Peyer's patch (tissue), 4 donors: Measurements from ENCODE around the gene TRHDE. TPM values are rescaled to one million over a fixed set of nuclear protein-coding genes. Genes with fewer than 3 reads are reported as not detected.

Experiments
- DNase-seq, 3 donors: peaks; one replicate each; pipeline ENCODE4 v3.0.0-alpha.2; 2017 to 2019
- H3K27ac ChIP-seq, 4 donors: fragments of 200-600 bp; sonication (generic); one replicate each; pipeline ENCODE4 v1.5.1; 2016 to 2019
- H3K27me3 ChIP-seq, 2 donors: fragments of 200-600 bp; sonication (generic); one replicate each; pipeline ENCODE4 v1.5.1; 2019
- H3K36me3 ChIP-seq, 3 donors: fragments of 200-600 bp; sonication (generic); one replicate each; pipeline ENCODE4 v1.5.1; 2016 to 2019
- H3K4me1 ChIP-seq, 4 donors: fragments of 200-600 bp; sonication (generic); one replicate each; pipeline ENCODE4 v1.5.1; 2016 to 2019
- H3K4me3 ChIP-seq, 4 donors: fragments of 200-600 bp; sonication (generic); 1 replicate in 3 of 4; 2 replicates in 1 of 4; pipeline ENCODE4 v1.5.1; 2016 to 2019; ENCODE audit warnings: mild to moderate bottlenecking in 1 of 4
- H3K9me3 ChIP-seq, 4 donors: fragments of 200-600 bp; sonication (generic); one replicate each; pipeline ENCODE4 v1.5.1; 2016 to 2019; ENCODE audit warnings: mild to moderate bottlenecking in 1 of 4
- CTCF ChIP-seq, 6 experiments: fragments of 450-650 bp in 4 of 6; fragments of 200-600 bp in 2 of 6; sonication (generic) in 1 of 6; IDR thresholded peaks; one replicate each; pipeline ENCODE4 v1.5.1; 2017 to 2019; ENCODE audit warnings: antibody characterized with exemption in 6 of 6, mild to moderate bottlenecking in 3 of 6, moderate library complexity in 1 of 6
- POLR2A ChIP-seq, 2 donors: fragments of 450-650 bp; IDR thresholded peaks; one replicate each; pipeline ENCODE4 v1.5.1; 2017; ENCODE audit warnings: antibody characterized with exemption in 2 of 2, mild to moderate bottlenecking in 2 of 2, moderate library complexity in 2 of 2
- total RNA-seq, 4 donors: library from RNA; depleted of rRNA; stranded (reverse); fragments of >200 nt; gene quantifications; one replicate each; pipeline ENCODE4 v1.1.0, GENCODE V29; 2016

TRHDE gene
- total RNA-seq, 4 donors from 2014 or later, result 3.3 to 23.8 (median 15.2) TPM

GRCh38 chr12:72337382-72337781 lies 65.2 kb downstream of the TRHDE start:
- Histone ChIP-seq H3K36me3 (no peaks in the 10 kb centered on the region), H3K27me3 (no peaks in the 10 kb centered on the region), H3K4me1 (no peaks in the 10 kb centered on the region), H3K4me3 (no peak overlapping the region), H3K9me3 (no peaks in the 10 kb centered on the region), H3K27ac (no peak overlapping the region)
- TF ChIP-seq POLR2A (IDR thresholded peaks at IDR 0.05) (no peak), CTCF (IDR thresholded peaks at IDR 0.05) (no peak)
- DNase-seq, result no peak

GRCh38 chr12:72337946-72338345 lies 65.8 kb downstream of the TRHDE start:
- H3K27me3 ChIP-seq, result no peaks in the 10 kb centered on the region
- H3K9me3 ChIP-seq, result no peaks in the 10 kb centered on the region
- no peak for DNase-seq
- H3K27ac ChIP-seq, result no peak overlapping the region
- H3K4me3 ChIP-seq, result no peak overlapping the region
- no peaks in the 10 kb centered on the region for H3K36me3 ChIP-seq
- no peaks in the 10 kb centered on the region for H3K4me1 ChIP-seq
- no peak for TF ChIP-seq POLR2A (IDR thresholded peaks at IDR 0.05)
- no peak for TF ChIP-seq CTCF (IDR thresholded peaks at IDR 0.05)

DNA sequence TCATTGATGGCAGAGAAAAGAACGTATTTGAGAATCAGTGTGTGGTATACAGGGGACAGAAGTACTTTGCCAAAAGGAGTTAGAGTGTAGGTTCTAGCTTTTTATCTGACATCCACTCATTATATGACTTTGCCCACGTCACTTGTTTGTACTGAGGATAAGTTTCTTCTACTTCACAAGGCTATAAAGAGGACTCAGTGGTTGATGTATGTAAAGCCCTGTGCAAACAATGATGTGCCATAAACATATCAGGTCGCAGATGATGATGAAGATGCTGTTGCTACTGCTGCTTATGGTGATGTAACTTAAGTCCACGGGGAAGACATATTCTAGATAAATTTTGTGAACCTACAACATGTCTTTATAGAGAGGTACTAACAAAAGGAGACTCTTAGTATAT lies 66.3 kb downstream of the TRHDE start:
- TF ChIP-seq POLR2A (IDR thresholded peaks at IDR 0.05) (no peak), CTCF (IDR thresholded peaks at IDR 0.05) (no peak)
- no peak for DNase-seq
- Histone ChIP-seq H3K27me3 (no peaks in the 10 kb centered on the region), H3K4me3 (no peak overlapping the region), H3K27ac (no peak overlapping the region), H3K36me3 (no peaks in the 10 kb centered on the region), H3K9me3 (no peaks in the 10 kb centered on the region), H3K4me1 (no peaks in the 10 kb centered on the region)

DNA sequence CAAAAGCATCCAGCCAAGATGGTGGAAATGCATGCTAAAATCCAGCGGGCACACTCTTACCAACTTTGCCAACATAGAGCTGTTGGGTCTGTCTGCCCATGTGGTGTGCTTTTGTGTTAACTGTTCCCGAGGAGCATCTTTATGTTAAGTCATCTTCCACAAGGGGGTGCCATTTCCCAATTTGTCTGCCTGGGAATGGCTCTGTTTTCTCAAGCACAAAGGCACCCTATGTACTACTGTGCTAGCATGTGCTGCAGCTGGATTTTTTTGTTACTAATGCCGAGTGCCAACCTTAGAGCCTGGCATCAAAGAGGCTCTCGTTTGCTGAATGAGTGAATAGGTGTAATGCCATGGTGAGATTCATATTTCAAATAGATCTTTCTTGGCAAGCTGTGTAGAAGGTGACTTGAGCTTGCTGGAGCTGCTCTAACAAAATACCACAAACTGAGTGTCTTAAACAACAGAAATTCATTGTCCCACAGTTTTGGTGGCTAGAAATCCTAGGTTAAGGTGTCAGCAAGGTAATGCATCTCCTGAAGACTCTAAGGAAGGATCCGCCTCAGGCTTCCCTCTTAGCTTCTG lies 74.3 kb downstream of the TRHDE start:
- Histone ChIP-seq H3K4me1 (no peaks in the 10 kb centered on the region), H3K27ac (no peak overlapping the region), H3K27me3 (no peaks in the 10 kb centered on the region), H3K36me3 (no peaks in the 10 kb centered on the region), H3K9me3 (no peaks in the 10 kb centered on the region), H3K4me3 (no peak overlapping the region)
- peak in 2 of 3 donors; percentile 28 to 81 for DNase-seq
- TF ChIP-seq POLR2A (IDR thresholded peaks at IDR 0.05), result no peak
- peak in 4 of 6 experiments; percentile 57 to 70 (median 66) for TF ChIP-seq CTCF (IDR thresholded peaks at IDR 0.05)

- no peak for TF ChIP-seq CTCF (IDR thresholded peaks at IDR 0.05)
- TF ChIP-seq POLR2A (IDR thresholded peaks at IDR 0.05), result no peak
- H3K36me3 ChIP-seq, result no peaks in the 10 kb centered on the region
Measured at GRCh38 chr12:72349491-72349890, 77.3 kb downstream of the TRHDE start.

GRCh38 chr12:72359416-72359815 lies 87.2 kb downstream of the TRHDE start:
- Histone ChIP-seq H3K4me1 (no peaks in the 10 kb centered on the region), H3K4me3 (no peak overlapping the region), H3K9me3 (no peaks in the 10 kb centered on the region), H3K36me3 (no peaks in the 10 kb centered on the region), H3K27ac (no peak overlapping the region), H3K27me3 (no peaks in the 10 kb centered on the region)
- TF ChIP-seq POLR2A (IDR thresholded peaks at IDR 0.05), result no peak
- TF ChIP-seq CTCF (IDR thresholded peaks at IDR 0.05), result no peak
- DNase-seq, result no peak

More at GRCh38 chr12:72349491-72349890, 77.3 kb downstream of the TRHDE start:
- no peaks in the 10 kb centered on the region for H3K4me1 ChIP-seq
- H3K4me3 ChIP-seq, result no peak overlapping the region
- H3K27ac ChIP-seq, result no peak overlapping the region
- no peaks in the 10 kb centered on the region for H3K9me3 ChIP-seq
- no peaks in the 10 kb centered on the region for H3K27me3 ChIP-seq
- DNase-seq, result no peak
